Activated CD8-positive, alpha-beta T cell treated with anti-CD3 and anti-CD28 coated beads for 36 hours (primary cell): ENCODE measurements around the gene PTPRG. TPM values are rescaled to one million over a fixed set of nuclear protein-coding genes. Genes with fewer than 3 reads are reported as not detected.

Experiments
- ATAC-seq: fragments of 200-7000 bp; cut with Tn5 transposase; one replicate; pipeline ENCODE4 v1.10.0; 2021; ENCODE audit warnings: mild to moderate bottlenecking, moderate library complexity
- CTCF ChIA-PET: fragments of 350-600 bp; sonication (Branson Sonifier 250); formaldehyde crosslinking; loops from one replicate; lab custom pipeline; 2021; ENCODE audit warnings: antibody characterized with exemption; lab: Charles Lee
- POLR2A ChIA-PET: fragments of 350-600 bp; sonication (Branson Sonifier 250); formaldehyde crosslinking; loops from one replicate; lab custom pipeline; 2021; ENCODE audit warnings: antibody characterized with exemption; lab: Charles Lee
- DNase-seq: peaks from one replicate; pipeline ENCODE4 v3.0.0-alpha.2; 2020
- H3K27ac Mint-ChIP-seq: one replicate; pipeline ENCODE4 v1.8.0; 2021; ENCODE audit warnings: mild to moderate bottlenecking, mixed read lengths
- H3K27me3 Mint-ChIP-seq: one replicate; pipeline ENCODE4 v1.8.0; 2021; ENCODE audit warnings: mixed read lengths
- H3K36me3 Mint-ChIP-seq: one replicate; pipeline ENCODE4 v1.8.0; 2021; ENCODE audit warnings: low read depth, mixed read lengths
- H3K4me1 Mint-ChIP-seq: one replicate; pipeline ENCODE4 v1.8.0; 2021; ENCODE audit warnings: low read depth, mixed read lengths
- H3K4me3 Mint-ChIP-seq: one replicate; pipeline ENCODE4 v1.8.0; 2021; ENCODE audit warnings: mild to moderate bottlenecking, moderate library complexity, mixed read lengths
- H3K9me3 Mint-ChIP-seq: one replicate; pipeline ENCODE4 v1.8.0; 2021; ENCODE audit warnings: mixed read lengths
- intact Hi-C: fragments of 100-400 bp; cut with micrococcal nuclease; formaldehyde crosslinking; loops from one replicate; pipeline ENCODE4 v1.10.0; 2022
- total RNA-seq, 2 experiments: library from RNA; stranded (reverse); gene quantifications; one replicate each; pipeline ENCODE4 v1.2.3, GENCODE V29; 2021
- TF ChIP-seq, protein P1 (sequence below): fragments of 200-600 bp; IDR thresholded peaks from one replicate; pipeline ENCODE4 v1.8.0; 2022; ENCODE audit warnings: antibody characterized with exemption, mild to moderate bottlenecking

PTPRG gene
- total RNA-seq, 2 experiments from 2014 or later, result not detected

DNA sequence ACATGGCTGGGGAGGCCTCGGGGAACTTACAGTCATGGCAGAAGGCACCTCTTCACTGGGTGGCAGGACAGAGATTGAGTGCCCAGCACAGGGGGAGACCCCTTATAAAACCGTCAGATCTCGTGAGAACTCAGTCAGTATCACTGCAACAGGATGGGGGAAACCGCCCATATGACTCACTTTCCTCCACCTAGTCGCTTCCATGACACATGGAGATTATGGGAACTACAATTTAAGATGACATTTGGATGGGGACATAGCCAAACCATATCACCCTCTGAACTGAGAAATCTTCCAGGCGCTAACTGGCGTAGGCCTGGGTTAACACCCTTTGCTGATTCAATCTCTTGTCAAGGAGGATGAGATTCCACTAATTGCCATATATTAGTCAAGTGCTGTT, 419.7 kb downstream of the PTPRG start:
- H3K4me1 Mint-ChIP-seq, result no peaks in the 10 kb centered on the region
- H3K27ac Mint-ChIP-seq, result no peak overlapping the region
- ChIA-PET CTCF (no interaction called here), POLR2A (no interaction called here)
- TF ChIP-seq, protein P1, sequence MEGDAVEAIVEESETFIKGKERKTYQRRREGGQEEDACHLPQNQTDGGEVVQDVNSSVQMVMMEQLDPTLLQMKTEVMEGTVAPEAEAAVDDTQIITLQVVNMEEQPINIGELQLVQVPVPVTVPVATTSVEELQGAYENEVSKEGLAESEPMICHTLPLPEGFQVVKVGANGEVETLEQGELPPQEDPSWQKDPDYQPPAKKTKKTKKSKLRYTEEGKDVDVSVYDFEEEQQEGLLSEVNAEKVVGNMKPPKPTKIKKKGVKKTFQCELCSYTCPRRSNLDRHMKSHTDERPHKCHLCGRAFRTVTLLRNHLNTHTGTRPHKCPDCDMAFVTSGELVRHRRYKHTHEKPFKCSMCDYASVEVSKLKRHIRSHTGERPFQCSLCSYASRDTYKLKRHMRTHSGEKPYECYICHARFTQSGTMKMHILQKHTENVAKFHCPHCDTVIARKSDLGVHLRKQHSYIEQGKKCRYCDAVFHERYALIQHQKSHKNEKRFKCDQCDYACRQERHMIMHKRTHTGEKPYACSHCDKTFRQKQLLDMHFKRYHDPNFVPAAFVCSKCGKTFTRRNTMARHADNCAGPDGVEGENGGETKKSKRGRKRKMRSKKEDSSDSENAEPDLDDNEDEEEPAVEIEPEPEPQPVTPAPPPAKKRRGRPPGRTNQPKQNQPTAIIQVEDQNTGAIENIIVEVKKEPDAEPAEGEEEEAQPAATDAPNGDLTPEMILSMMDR, result no peak
- intact Hi-C loops, result no loop called here
- no peaks in the 10 kb centered on the region for H3K36me3 Mint-ChIP-seq
- no peaks in the 10 kb centered on the region for H3K9me3 Mint-ChIP-seq
- ATAC-seq (no peak), DNase-seq (no peak)
- H3K4me3 Mint-ChIP-seq, result no peak overlapping the region
- H3K27me3 Mint-ChIP-seq, result no peaks in the 10 kb centered on the region

DNA sequence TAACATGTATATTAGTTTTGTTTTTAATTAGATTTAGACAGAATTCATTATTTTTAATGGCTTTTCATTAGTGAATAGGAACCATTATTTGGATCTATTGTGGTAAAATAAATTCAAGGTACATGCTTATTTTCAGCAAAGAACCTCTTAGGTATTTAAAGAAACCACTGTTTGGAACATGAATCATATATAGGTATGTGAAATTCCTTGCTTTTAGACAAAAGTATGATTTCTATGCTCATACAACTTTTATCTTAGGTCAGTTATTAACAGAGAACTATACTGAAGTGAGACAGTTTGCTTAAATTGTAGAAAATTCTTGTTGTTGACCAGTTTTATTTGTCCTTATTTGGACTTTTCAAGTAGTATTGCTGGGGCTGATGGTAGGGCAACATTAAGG, 422.1 kb downstream of the PTPRG start:
- Mint-ChIP-seq H3K27ac (no peak overlapping the region), H3K9me3 (no peaks in the 10 kb centered on the region), H3K27me3 (no peaks in the 10 kb centered on the region), H3K4me1 (no peaks in the 10 kb centered on the region), H3K36me3 (no peaks in the 10 kb centered on the region), H3K4me3 (no peak overlapping the region)
- ATAC-seq (no peak), DNase-seq (no peak)
- ChIA-PET CTCF (no interaction called here), POLR2A (no interaction called here)
- TF ChIP-seq, protein P1, result no peak
- intact Hi-C loops, result no loop called here

DNA sequence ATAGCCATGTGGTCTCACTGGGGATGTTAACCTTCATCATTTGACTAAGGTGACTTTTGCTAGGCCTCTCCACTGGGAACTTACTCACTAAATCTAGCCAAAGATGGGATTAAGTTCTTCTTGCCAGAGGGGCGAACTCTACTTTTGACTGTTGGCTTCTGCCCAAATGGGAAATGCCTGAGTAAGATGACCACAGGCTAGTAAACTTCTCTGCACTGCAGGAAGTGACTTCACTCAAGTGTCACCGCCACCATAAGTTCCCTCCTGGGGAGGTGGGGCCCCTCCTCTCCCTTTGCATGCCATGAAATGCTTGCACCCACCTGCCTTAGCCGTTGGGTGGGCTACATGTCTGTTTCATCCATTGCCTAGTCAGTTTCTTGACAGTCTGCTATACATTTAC, 423.6 kb downstream of the PTPRG start:
- Mint-ChIP-seq H3K4me1 (no peaks in the 10 kb centered on the region), H3K9me3 (no peaks in the 10 kb centered on the region), H3K4me3 (no peak overlapping the region), H3K36me3 (no peaks in the 10 kb centered on the region), H3K27ac (no peak overlapping the region), H3K27me3 (no peaks in the 10 kb centered on the region)
- ChIA-PET POLR2A (no interaction called here), CTCF (no interaction called here)
- TF ChIP-seq, protein P1, result no peak
- intact Hi-C loops, result no loop called here
- ATAC-seq (no peak), DNase-seq (no peak)

DNA sequence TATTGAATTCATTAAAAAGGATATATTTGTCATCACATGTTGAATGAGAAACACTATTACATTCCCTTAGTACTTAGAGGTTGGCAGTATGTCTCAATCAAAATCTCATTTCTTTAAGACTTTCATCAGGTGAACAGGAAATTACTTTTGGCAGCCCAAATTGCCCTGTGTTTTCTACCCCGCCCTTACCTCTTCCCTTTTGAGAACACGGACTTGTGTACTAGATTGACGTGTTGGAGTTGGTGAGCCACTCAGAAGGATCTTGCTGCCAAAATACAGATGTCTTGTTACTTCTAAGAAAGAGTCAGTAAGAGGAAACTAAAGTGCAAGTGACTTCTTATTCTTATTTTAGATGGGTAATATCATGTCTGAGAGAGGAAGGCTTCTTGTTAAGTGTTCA, 425.1 kb downstream of the PTPRG start:
- no peak overlapping the region for H3K4me3 Mint-ChIP-seq
- no peaks in the 10 kb centered on the region for H3K27me3 Mint-ChIP-seq
- ChIA-PET CTCF (no interaction called here), POLR2A (no interaction called here)
- H3K4me1 Mint-ChIP-seq, result no peaks in the 10 kb centered on the region
- DNase-seq, result no peak
- no peaks in the 10 kb centered on the region for H3K36me3 Mint-ChIP-seq
- intact Hi-C loops, result no loop called here
- no peak overlapping the region for H3K27ac Mint-ChIP-seq
- no peaks in the 10 kb centered on the region for H3K9me3 Mint-ChIP-seq
- ATAC-seq, result no peak
- TF ChIP-seq, protein P1, result no peak

DNA sequence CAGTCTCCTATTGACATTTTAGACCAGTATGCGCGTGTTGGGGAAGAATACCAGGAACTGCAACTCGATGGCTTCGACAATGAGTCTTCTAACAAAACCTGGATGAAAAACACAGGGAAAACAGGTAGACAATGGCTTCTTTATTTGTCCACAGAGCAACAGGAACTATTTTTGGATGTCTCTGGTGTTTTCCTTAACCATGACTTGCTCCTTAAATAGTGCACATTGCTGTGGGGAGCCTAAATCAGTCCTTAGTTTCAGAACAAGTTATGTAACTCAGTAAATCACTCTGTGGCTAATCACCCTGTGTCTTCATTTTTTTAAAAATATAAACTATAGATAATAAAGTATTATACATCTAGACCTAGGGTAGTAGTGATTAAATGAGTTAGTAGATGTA, 428.3 kb downstream of the PTPRG start:
- intact Hi-C loops, result no loop called here
- Mint-ChIP-seq H3K36me3 (no peaks in the 10 kb centered on the region), H3K9me3 (no peaks in the 10 kb centered on the region), H3K4me3 (no peak overlapping the region), H3K4me1 (no peaks in the 10 kb centered on the region), H3K27me3 (no peaks in the 10 kb centered on the region), H3K27ac (no peak overlapping the region)
- TF ChIP-seq, protein P1, result no peak
- no peak for ATAC-seq
- ChIA-PET CTCF (no interaction called here), POLR2A (no interaction called here)
- no peak for DNase-seq
